K562 (cell line): ENCODE results near the gene HIPK1. TPM values are rescaled to one million over a fixed set of nuclear protein-coding genes. Genes with fewer than 3 reads are reported as not detected.

Source experiments
- ATAC-seq: fragments of 200-7000 bp; cut with Tn5 transposase; 3 replicates; pipeline ENCODE4 v1.9.1; 2020; ENCODE audit warnings: moderate library complexity
- BruUV-seq: library from RNA; stranded (reverse); fragments of 400-500 nt; replicated peaks from 2 replicates; lab custom pipeline; 2021; lab: Mats Ljungman, UMichigan
- CTCF ChIA-PET: fragments of 300-600 bp; formaldehyde crosslinking; extraction: SDS; loops from one replicate; lab custom pipeline; 2021; ENCODE audit warnings: low intra/inter-chr PET ratio; lab: Yijun Ruan, JAX
- POLR2A ChIA-PET: fragments of 300-600, 350-650 bp; sonication (Branson Sonifier 250); formaldehyde crosslinking; extraction: SDS; loops from one replicate; lab custom pipeline; 2021; ENCODE audit warnings: antibody characterized with exemption, inconsistent platforms; lab: Yijun Ruan, JAX
- DNase-seq, 4 experiments: peaks; one replicate each; pipeline versions ENCODE4 v3.0.0 to v3.0.0-alpha.2; 2011 to 2018; ENCODE audit warnings: low spot score in 3 of 4, mixed read lengths in 3 of 4; ENCODE audit errors: extremely low read depth in 1 of 4
- FAIRE-seq: peaks from 2 replicates; lab custom pipeline; 2011; peaks lifted over from hg19 to GRCh38; lab: Jason Lieb, UNC
- H2AFZ ChIP-seq: 2 replicates; pipeline ENCODE4 v1.6.0; 2011; ENCODE audit warnings: low read depth, low read length, control low read depth, inconsistent platforms
- H3K27ac ChIP-seq: fragments of 200-600 bp; 3 replicates; pipeline ENCODE4 v1.8.0; 2011; ENCODE audit warnings: low read depth, mild to moderate bottlenecking, control low read depth, inconsistent platforms, low read length, moderate library complexity, mixed read lengths; ENCODE audit errors: extremely low read depth
- H3K27me3 ChIP-seq, 2 experiments: fragments of 300-600 bp in 1 of 2; 2 replicates in 1 of 2; 3 replicates in 1 of 2; pipeline versions ENCODE4 v1.6.0 to v1.8.0; 2011; ENCODE audit warnings: inconsistent platforms in 2 of 2, low read length in 2 of 2, mild to moderate bottlenecking in 1 of 2, mixed read lengths in 1 of 2, moderate library complexity in 1 of 2; ENCODE audit not compliant: control insufficient read depth in 2 of 2, insufficient read depth in 2 of 2
- H3K36me3 ChIP-seq: fragments of 300-600 bp; 3 replicates; pipeline ENCODE4 v1.8.0; 2011; ENCODE audit warnings: mild to moderate bottlenecking, low read length, inconsistent platforms; ENCODE audit not compliant: control insufficient read depth, insufficient read depth
- H3K4me1 ChIP-seq, 2 experiments: fragments of 200-600 bp in 1 of 2; replicated peaks in 1 of 2; 2 replicates in 1 of 2; 3 replicates in 1 of 2; pipeline versions ENCODE4 v1.5.1 to v1.8.0; 2011; ENCODE audit warnings: inconsistent platforms in 2 of 2, low read length in 2 of 2, mild to moderate bottlenecking in 1 of 2, mixed read lengths in 1 of 2, moderate library complexity in 1 of 2; ENCODE audit not compliant: control insufficient read depth in 2 of 2, insufficient read depth in 2 of 2
- H3K4me2 ChIP-seq: 2 replicates; pipeline ENCODE4 v1.6.1; 2011; ENCODE audit warnings: low read length, control low read depth, inconsistent platforms, mixed read lengths; ENCODE audit not compliant: insufficient read depth
- H3K4me3 ChIP-seq: fragments of 200-600 bp; sonication (generic), shearing (Covaris generic); 2 replicates; pipeline ENCODE4 v1.5.1; 2016; ENCODE audit warnings: control low read depth, inconsistent platforms
- H3K79me2 ChIP-seq: fragments of 200-600 bp; 3 replicates; pipeline ENCODE4 v1.8.0; 2011; ENCODE audit warnings: low read length, inconsistent platforms; ENCODE audit not compliant: control insufficient read depth, insufficient read depth
- H3K9ac ChIP-seq, 2 experiments: 2 replicates each; pipeline versions ENCODE4 v1.6.0 to v1.6.1; 2011; ENCODE audit warnings: low read depth in 2 of 2, low read length in 2 of 2, control low read depth in 1 of 2, inconsistent platforms in 1 of 2, mild to moderate bottlenecking in 1 of 2, mixed read lengths in 1 of 2; ENCODE audit not compliant: insufficient read depth in 1 of 2
- H3K9me1 ChIP-seq: one replicate; pipeline ENCODE4 v1.6.0; 2011; ENCODE audit warnings: inconsistent platforms, mild to moderate bottlenecking, low read length, moderate library complexity; ENCODE audit not compliant: control insufficient read depth, insufficient read depth
- H3K9me3 ChIP-seq: replicated peaks from 2 replicates; pipeline ENCODE4 v1.5.1; 2011; ENCODE audit warnings: low read depth, low read length, inconsistent platforms; ENCODE audit not compliant: control insufficient read depth, insufficient read depth
- H4K20me1 ChIP-seq: replicated peaks from 2 replicates; pipeline ENCODE4 v1.6.1; 2011; ENCODE audit warnings: low read length, inconsistent platforms, mixed read lengths; ENCODE audit not compliant: control insufficient read depth, insufficient read depth
- CCNT2 ChIP-seq: IDR thresholded peaks from 2 replicates; pipeline ENCODE4 v1.6.1; 2011; ENCODE audit warnings: borderline replicate concordance, low read depth, mild to moderate bottlenecking, moderate library complexity, mixed read lengths, low read length; ENCODE audit not compliant: insufficient read length; ENCODE audit errors: extremely low read depth
- CTBP1 ChIP-seq: fragments of 450-650 bp; IDR thresholded peaks from 2 replicates; pipeline ENCODE4 v1.6.1; 2016; ENCODE audit warnings: borderline replicate concordance
- E2F1 ChIP-seq: sonication (generic); formaldehyde crosslinking; IDR thresholded peaks from 2 replicates; pipeline ENCODE4 v1.8.1; 2023; ENCODE audit warnings: mild to moderate bottlenecking, missing genetic modification reagents, moderate library complexity
- KDM1A ChIP-seq, 2 experiments: fragments of 450-650 bp; IDR thresholded peaks; 2 replicates each; pipeline ENCODE4 v1.6.1; 2016; ENCODE audit warnings: mild to moderate bottlenecking in 2 of 2
- MGA ChIP-seq: fragments of 450-650 bp; IDR thresholded peaks from 2 replicates; pipeline ENCODE4 v1.6.1; 2016; ENCODE audit warnings: mild to moderate bottlenecking, moderate library complexity
- SRSF7 ChIP-seq: fragments of 200-400 bp; formaldehyde crosslinking; optimal IDR thresholded peaks from 2 replicates; pipeline ENCODE3; 2017; ENCODE audit warnings: mild to moderate bottlenecking, low read depth, low read length
- XRCC4 ChIP-seq: IDR thresholded peaks from one replicate; pipeline ENCODE4 v1.6.1; 2011; ENCODE audit not compliant: insufficient read depth, insufficient read length; ENCODE audit errors: extremely low read depth
- ZNF124 ChIP-seq: sonication (generic); formaldehyde crosslinking; IDR thresholded peaks from 2 replicates; pipeline ENCODE4 v1.8.1; 2022; ENCODE audit warnings: missing genetic modification reagents
- ZNF277 ChIP-seq: fragments of 250-450 bp; sonication (Bioruptor Pico); IDR thresholded peaks from 2 replicates; pipeline ENCODE4 v1.8.0; 2022; ENCODE audit warnings: inconsistent platforms, mild to moderate bottlenecking, moderate library complexity, borderline replicate concordance
- WGBS: fragments of 100-300 bp; shearing (Covaris generic); methylation state at CpG from one replicate; pipeline ENCODE4 v1.1.6; 2016; ENCODE audit warnings: low coverage, mixed read lengths; ENCODE audit not compliant: insufficient coverage; ENCODE audit errors: missing lambda C conversion rate; 5-methylcytosine and 5-hydroxymethylcytosine counted together
- in situ Hi-C: fragments of 300-500 bp; cut with MboI; formaldehyde crosslinking; loops from 4 replicates; pipeline ENCODE4 v1.15.0; 2018; ENCODE audit warnings: inconsistent platforms, mixed read lengths
- intact Hi-C: fragments of 100-400 bp; cut with micrococcal nuclease; formaldehyde crosslinking; loops from 2 replicates; pipeline ENCODE4 v1.14.2; 2022
- polyA plus RNA-seq, 8 experiments: library from polyadenylated mRNA; depleted of rRNA in 4 of 8; stranded (reverse) in 5 of 8; unstranded in 3 of 8; fragments of >200 nt; fragmentation: Nextera tagmentation in 2 of 8; fragmentation: Illumina TruSeq in 1 of 8; extraction: Ambion mirVana in 2 of 8; extraction: Trizol in 1 of 8; gene quantifications; 2 replicates each; pipeline versions ENCODE4 v1.2.1 to v1.2.3, GENCODE V29; 2011 to 2014; ENCODE audit warnings: inconsistent platforms in 1 of 8, missing spikeins in 1 of 8
- total RNA-seq, 7 experiments: library from RNA; depleted of rRNA in 6 of 7; stranded (reverse); fragments of >200 nt in 6 of 7; fragmentation: Illumina TruSeq in 2 of 7; extraction: Trizol in 2 of 7; gene quantifications; 2 replicates each; pipeline versions ENCODE4 v1.2.1 to v1.2.3, GENCODE V29; 2011 to 2021; ENCODE audit warnings: low replicate concordance in 1 of 7

HIPK1 gene
- total and polyA plus RNA-seq, 9 of the 15 experiments (the other 6 are each of a cell fraction or from before 2014, with no cell fraction given) = 10.0 to 57.9 (median 29.6) TPM

- ChIA-PET CTCF (no interaction called here), POLR2A (interaction anchor here (3.1 to 7.3 kb wide), 2 partner anchors 11 kb away, joined by 12 to 61 read pairs; partner anchors contain the start of gene HIPK1)
- Histone ChIP-seq H3K27me3 (no peaks in the 10 kb centered on the region), H3K9ac (no peak overlapping the region), H3K4me2 (no peak overlapping the region), H3K4me1 (peaks cover 9 to 10% of the 10 kb centered on the region in 2 experiments; a peak in 3 of 5 replicates), H3K36me3 (peaks cover 55% of the 10 kb centered on the region), H4K20me1 (peaks cover 16% of the 10 kb centered on the region; the same call in 1 of the 2 replicates), H3K79me2 (peaks cover 92% of the 10 kb centered on the region), H3K27ac (no peak overlapping the region), H3K4me3 (no peak overlapping the region), H3K9me1 (no peaks in the 10 kb centered on the region), H2AFZ (no peak overlapping the region), H3K9me3 (no peaks in the 10 kb centered on the region)
- FAIRE-seq (no peak), DNase-seq (no peak), ATAC-seq (no peak)
- BruUV-seq = no TSS peak
- intact Hi-C loops (no loop called here), in situ Hi-C loops (no loop called here)
- 87% methylated on average over 7 of the region's 7 CpGs for WGBS
- no peak for TF ChIP-seq ZNF277 (CRISPR knock-in tag)
- TF ChIP-seq CTBP1 = no peak
- no peak for TF ChIP-seq MGA
- no peak for TF ChIP-seq SRSF7
- TF ChIP-seq KDM1A (IDR thresholded peaks at IDR 0.05) = no peak
- no peak for TF ChIP-seq E2F1
- no peak for TF ChIP-seq ZNF124 (CRISPR knock-in tag)
- TF ChIP-seq CCNT2 = no peak
- TF ChIP-seq XRCC4 = no peak
Measured at GRCh38 chr1:113941245-113941559, 12.1 kb downstream of the HIPK1 start.
